ENCODE measurements around the gene RBAK.
"Not testable (repeated sequence)": the region's sequence is repeated elsewhere in the genome, so short reads cannot be mapped to it uniquely, and the experiment has no call there.

Gene RBAK

GRCh38 chr7:5053175-5053574 is 7.5 kb downstream of the RBAK start:
- no peak for DNase-seq

- DNase-seq, result no peak
Observed at GRCh38 chr7:5063698-5064097, 18.0 kb downstream of the RBAK start.

- no peak for DNase-seq
Observed at GRCh38 chr7:5064391-5065106, 18.9 kb downstream of the RBAK start.

GRCh38 chr7:5065107-5065407 is 19.4 kb downstream of the RBAK start:
- no peak for DNase-seq

- DNase-seq, result no peak
Observed at GRCh38 chr7:5068521-5068920, 22.9 kb downstream of the RBAK start.

- DNase-seq, result no peak
Observed at GRCh38 chr7:5070206-5070605, 24.5 kb downstream of the RBAK start.

- DNase-seq, result not testable (repeated sequence)
Observed at GRCh38 chr7:5075187-5075586, 29.5 kb downstream of the RBAK start.

- DNase-seq, result no peak
Observed at GRCh38 chr7:5077740-5078139, 32.1 kb downstream of the RBAK start.

- no peak for DNase-seq
Observed at GRCh38 chr7:5082806-5083205, 37.1 kb downstream of the RBAK start.

- DNase-seq, result no peak
Observed at GRCh38 chr7:5083311-5083711, 37.7 kb downstream of the RBAK start.

GRCh38 chr7:5086256-5086655 is 40.6 kb downstream of the RBAK start:
- DNase-seq, result no peak

- DNase-seq, result not testable (repeated sequence)
Observed at GRCh38 chr7:5088228-5088833, 42.7 kb downstream of the RBAK start.

GRCh38 chr7:5088906-5089305 is 43.2 kb downstream of the RBAK start:
- DNase-seq, result no peak

GRCh38 chr7:5093948-5094347 is 48.3 kb downstream of the RBAK start:
- DNase-seq, result no peak

- DNase-seq, result no peak
Observed at GRCh38 chr7:5094641-5095040, 49.0 kb downstream of the RBAK start.

GRCh38 chr7:5116359-5116758 is 70.7 kb downstream of the RBAK start:
- no peak for DNase-seq

GRCh38 chr7:5117095-5117970 is 71.7 kb downstream of the RBAK start:
- DNase-seq, result no peak
